ENCODE results near the gene ZNF133.
A peak's percentile ranks its signal among the peaks of the same experiment; 100 is the strongest.

Gene ZNF133

DNA sequence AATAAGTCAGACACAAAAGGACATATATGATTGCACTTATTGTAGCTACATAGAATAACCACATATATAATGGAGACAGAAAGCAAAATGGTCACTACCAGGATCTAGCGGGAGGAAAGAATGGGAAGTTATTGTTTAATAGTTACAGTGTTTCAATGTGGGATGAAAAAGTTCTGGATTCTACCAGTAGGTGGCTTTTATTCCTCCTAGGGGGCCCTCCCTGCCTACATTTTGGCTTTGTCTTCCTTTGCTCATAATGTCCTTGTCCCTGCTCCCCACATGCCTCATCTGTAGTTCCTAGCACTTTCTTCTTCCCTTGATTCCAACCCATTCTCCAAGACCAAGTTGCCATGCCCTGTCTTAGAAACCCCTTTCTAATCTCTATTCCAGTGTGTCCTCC is 16.3 kb downstream of the ZNF133 start:
- no peak overlapping the region for H3K4me3 ChIP-seq (ENCODE audit: low read depth, low read length, poor library complexity, severe bottlenecking)
- H3K9ac ChIP-seq (ENCODE audit: low read length): no peak overlapping the region
- H4K20me1 ChIP-seq (ENCODE audit: insufficient read depth, low read length): no peaks in the 10 kb centered on the region
- no peaks in the 10 kb centered on the region for H3K27me3 ChIP-seq (ENCODE audit: insufficient read depth, low read length)
- no peak overlapping the region for H3K4me2 ChIP-seq (ENCODE audit: low read length)
- no peaks in the 10 kb centered on the region for H3K9me2 ChIP-seq (ENCODE audit: low read depth, low read length)
- H3K36me3 ChIP-seq (ENCODE audit: insufficient read depth, low read length): no peaks in the 10 kb centered on the region; the same call in 1 of the 2 replicates
- H3K4me1 ChIP-seq (ENCODE audit: insufficient read depth, low read length, severe bottlenecking): no peaks in the 10 kb centered on the region
- no peaks in the 10 kb centered on the region for H3K9me3 ChIP-seq (ENCODE audit: low read length)
- TF ChIP-seq CTCF (IDR thresholded peaks at IDR 0.05; ENCODE audit: low read length) (peak; percentile 32; the same call in 1 of the 2 replicates), EZH2 (IDR thresholded peaks at IDR 0.05; ENCODE audit: borderline replicate concordance, low read length) (no peak)
- H3K27ac ChIP-seq (ENCODE audit: low read depth, low read length, poor library complexity, severe bottlenecking): no peak overlapping the region
- H2AFZ ChIP-seq (ENCODE audit: low read length): no peak overlapping the region
- H3K79me2 ChIP-seq (ENCODE audit: insufficient read depth, low read length): no peaks in the 10 kb centered on the region
- no peaks in the 10 kb centered on the region for H3F3A ChIP-seq (ENCODE audit: insufficient read depth, low read length)

DNA sequence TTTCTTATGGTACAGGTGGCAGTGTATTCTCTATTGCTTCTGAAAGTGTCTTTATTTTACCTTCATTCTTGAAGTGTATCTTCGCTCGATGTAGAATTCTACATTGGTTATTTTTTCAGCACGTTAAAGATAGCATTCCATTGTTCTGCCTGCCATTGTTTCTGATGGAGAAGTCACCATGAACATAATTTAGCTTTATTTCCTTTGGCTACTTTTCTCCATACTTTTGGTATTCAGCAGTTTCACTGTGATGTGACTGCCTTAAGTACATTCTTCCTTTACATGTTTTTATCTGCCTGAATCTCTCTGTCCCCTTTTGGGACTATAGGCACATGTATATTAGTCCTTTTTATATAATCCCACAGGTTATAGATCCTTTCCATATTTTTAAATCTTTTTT is 19.0 kb downstream of the ZNF133 start:
- no peak overlapping the region for H3K27ac ChIP-seq (ENCODE audit: low read depth, low read length, poor library complexity, severe bottlenecking)
- H3K9ac ChIP-seq (ENCODE audit: low read length): no peak overlapping the region
- H3K79me2 ChIP-seq (ENCODE audit: insufficient read depth, low read length): no peaks in the 10 kb centered on the region
- H3F3A ChIP-seq (ENCODE audit: insufficient read depth, low read length): no peaks in the 10 kb centered on the region
- no peaks in the 10 kb centered on the region for H4K20me1 ChIP-seq (ENCODE audit: insufficient read depth, low read length)
- H3K4me3 ChIP-seq (ENCODE audit: low read depth, low read length, poor library complexity, severe bottlenecking): no peak overlapping the region
- no peaks in the 10 kb centered on the region for H3K9me2 ChIP-seq (ENCODE audit: low read depth, low read length)
- no peaks in the 10 kb centered on the region for H3K27me3 ChIP-seq (ENCODE audit: insufficient read depth, low read length)
- TF ChIP-seq EZH2 (IDR thresholded peaks at IDR 0.05; ENCODE audit: borderline replicate concordance, low read length) (no peak), CTCF (IDR thresholded peaks at IDR 0.05; ENCODE audit: low read length) (no peak)
- no peak overlapping the region for H3K4me2 ChIP-seq (ENCODE audit: low read length)
- H2AFZ ChIP-seq (ENCODE audit: low read length): no peak overlapping the region
- H3K4me1 ChIP-seq (ENCODE audit: insufficient read depth, low read length, severe bottlenecking): no peaks in the 10 kb centered on the region
- H3K36me3 ChIP-seq (ENCODE audit: insufficient read depth, low read length): no peaks in the 10 kb centered on the region; the same call in 1 of the 2 replicates
- H3K9me3 ChIP-seq (ENCODE audit: low read length): no peaks in the 10 kb centered on the region

- Histone ChIP-seq H3K4me2 (ENCODE audit: low read length) (no peak overlapping the region), H3K4me1 (ENCODE audit: insufficient read depth, low read length, severe bottlenecking) (no peaks in the 10 kb centered on the region), H3K36me3 (ENCODE audit: insufficient read depth, low read length) (no peaks in the 10 kb centered on the region; the same call in 1 of the 2 replicates), H3K79me2 (ENCODE audit: insufficient read depth, low read length) (no peaks in the 10 kb centered on the region), H3K27ac (ENCODE audit: low read depth, low read length, poor library complexity, severe bottlenecking) (no peak overlapping the region), H4K20me1 (ENCODE audit: insufficient read depth, low read length) (no peaks in the 10 kb centered on the region), H3K9me2 (ENCODE audit: low read depth, low read length) (no peaks in the 10 kb centered on the region), H3K27me3 (ENCODE audit: insufficient read depth, low read length) (no peaks in the 10 kb centered on the region), H3K9ac (ENCODE audit: low read length) (no peak overlapping the region), H3F3A (ENCODE audit: insufficient read depth, low read length) (no peaks in the 10 kb centered on the region), H2AFZ (ENCODE audit: low read length) (no peak overlapping the region), H3K9me3 (ENCODE audit: low read length) (no peaks in the 10 kb centered on the region), H3K4me3 (ENCODE audit: low read depth, low read length, poor library complexity, severe bottlenecking) (no peak overlapping the region)
- no peak for TF ChIP-seq CTCF (IDR thresholded peaks at IDR 0.05; ENCODE audit: low read length)
- no peak for TF ChIP-seq EZH2 (IDR thresholded peaks at IDR 0.05; ENCODE audit: borderline replicate concordance, low read length)
These were observed 21.7 kb downstream of the ZNF133 start for GRCh38 chr20:18310051-18310450.

All from OCI-LY1 (cell line).